ENCODE measurements around the gene NUDT4. TPM values are rescaled to one million over a fixed set of nuclear protein-coding genes. Genes with fewer than 3 reads are reported as not detected.

NUDT4 gene
- 42.7 and 70.6 TPM in 2 replicates for total RNA-seq

DNA sequence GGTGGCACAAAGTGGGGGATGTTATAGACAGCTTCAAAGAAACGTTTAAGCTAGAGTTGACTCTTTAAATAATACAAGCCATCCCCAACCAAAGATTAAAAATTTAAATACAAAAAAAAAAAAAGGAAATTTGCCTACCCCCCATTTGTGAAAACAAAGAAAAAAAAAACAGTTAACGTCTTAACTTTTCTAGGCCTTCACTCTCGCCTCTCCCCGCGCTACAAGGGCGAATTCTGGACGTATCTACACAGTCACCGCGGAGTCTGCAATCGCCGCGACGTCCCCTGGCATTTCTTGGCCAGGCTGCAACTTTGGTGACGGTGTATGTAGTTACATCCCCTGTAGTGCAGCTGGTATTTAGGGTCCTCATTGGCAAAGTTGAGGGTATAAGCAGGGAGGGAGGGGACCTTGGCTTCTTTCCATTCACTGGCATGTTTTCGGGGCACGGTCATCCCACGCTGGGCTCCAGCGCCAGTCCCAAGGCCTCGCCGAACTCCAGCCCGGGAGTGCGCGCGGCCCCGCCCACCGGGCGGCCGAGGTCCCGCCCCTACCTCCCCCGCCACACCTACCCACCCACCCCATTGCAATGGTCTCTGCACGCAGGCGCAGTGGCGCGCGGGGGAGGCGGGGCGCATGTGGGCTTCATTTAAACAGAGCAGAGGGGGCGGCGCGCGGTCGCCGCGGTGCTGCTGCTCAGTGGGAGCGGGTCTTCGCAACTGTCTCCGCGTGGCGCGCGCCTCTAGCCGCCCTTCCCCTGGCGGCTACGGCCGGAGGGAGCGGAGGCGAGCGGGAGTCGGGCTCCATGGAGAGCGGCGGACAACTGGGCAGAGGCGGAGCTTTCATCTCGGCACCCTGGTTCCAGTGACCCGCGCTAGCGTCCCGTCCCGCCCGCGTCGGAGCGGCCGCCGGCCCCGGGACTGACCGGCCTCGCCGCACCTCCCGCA, at the start of gene NUDT4:
NUDT4 (plus strand) TSS at position 674 of the 944 bp plus-strand sequence. CDS start 398 bp downstream, outside the sequence.

DNA sequence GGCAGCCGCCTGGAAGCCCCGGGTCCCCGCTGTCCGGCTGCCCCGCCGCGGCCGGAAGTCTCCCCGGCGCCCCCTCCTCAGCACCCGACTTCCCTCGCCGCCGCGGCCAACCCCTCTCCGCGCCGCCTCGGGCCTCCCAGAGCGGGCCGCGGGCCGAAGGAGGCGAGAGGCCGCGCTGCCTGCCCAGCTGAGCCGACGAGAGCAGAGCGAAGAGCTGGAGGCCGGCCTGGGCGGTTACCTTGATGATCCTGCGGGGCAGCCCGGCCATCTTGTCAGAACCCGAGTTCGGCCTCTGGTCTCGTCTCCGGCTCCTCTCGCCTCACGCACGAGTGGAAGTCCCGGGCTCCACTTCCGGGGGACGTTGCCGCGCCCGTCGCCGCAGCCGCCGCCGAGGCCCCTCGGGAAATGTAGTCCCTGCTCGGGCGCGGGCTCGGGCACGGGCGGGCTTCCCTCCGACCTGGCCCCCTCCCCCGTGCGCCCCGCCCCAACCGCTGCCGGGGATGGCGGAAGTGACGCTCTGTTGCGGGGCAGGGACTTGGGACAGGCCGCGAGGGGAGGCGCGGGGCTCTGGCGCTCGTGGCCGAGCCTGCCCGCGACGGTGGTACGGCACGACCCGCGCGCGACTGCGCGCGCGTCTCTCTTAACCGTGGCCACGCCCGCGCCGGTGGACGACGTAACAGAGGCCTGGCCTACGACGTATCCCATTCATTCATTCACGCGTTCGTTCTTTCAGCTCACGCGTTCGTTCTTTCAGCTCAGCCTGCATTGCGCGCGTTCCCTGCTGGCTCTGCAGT, 64.1 kb downstream of the NUDT4 start, which contains the start of gene UBE2N:
UBE2N (minus strand) TSS at position 331 of the 794 bp plus-strand sequence; CDS start at position 268, 63 bp downstream.

Other genes starting within 250 kb of the NUDT4 start
- 40.3 and 92.1 TPM in 2 replicates for gene UBE2N, start 64.0 kb downstream of the NUDT4 start, total RNA-seq
- gene MRPL42, start 89.6 kb downstream of the NUDT4 start, total RNA-seq, result 50.2 and 63.1 TPM in 2 replicates
- 17.3 and 34.9 TPM in 2 replicates for gene SOCS2, start 194.8 kb downstream of the NUDT4 start, total RNA-seq

Data from epithelial cell of alveolus of lung (primary cell).